Endometrial microvascular endothelial cells (primary cell): ENCODE results near the gene SFMBT2. TPM values are rescaled to one million over a fixed set of nuclear protein-coding genes. Genes with fewer than 3 reads are reported as not detected.
"Not testable (repeated sequence)": the region's sequence is repeated elsewhere in the genome, so short reads cannot be mapped to it uniquely, and the experiment has no call there.

Experiments used
- in situ Hi-C: cut with HindIII; loops from 2 replicates; pipeline ENCODE4 v1.10.0; 2017; ENCODE audit warnings: low sequenced_read_pairs, low pct_unique_long_range_greater_than_20kb; ENCODE audit errors: inconsistent ontology term
- total RNA-seq: library from RNA; depleted of rRNA; stranded (reverse); fragments of >200 nt; gene quantifications from one replicate; pipeline ENCODE4 v1.2.3, GENCODE V29; 2015; ENCODE audit errors: inconsistent ontology term

The SFMBT2 gene
- total RNA-seq, 1 donor from 2014 or later, result 1.2 TPM

DNA sequence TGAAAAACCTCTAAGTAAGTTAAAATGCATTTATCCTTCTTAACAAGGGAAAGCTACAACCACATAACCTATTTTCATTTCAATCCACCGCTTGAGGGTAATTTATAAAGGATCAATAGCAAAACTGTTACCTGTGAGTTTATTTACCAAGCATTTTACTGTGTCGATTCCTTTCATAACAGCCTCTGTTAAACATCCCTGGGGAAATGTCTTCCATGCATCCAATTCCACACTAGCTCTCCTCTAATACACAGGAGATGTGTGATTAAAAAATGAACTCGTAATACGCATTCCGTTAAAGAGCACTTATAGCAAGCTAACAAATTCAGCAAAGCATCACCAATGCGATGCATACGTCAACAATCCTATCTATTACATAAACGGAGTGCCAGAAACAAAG, 185.7 kb downstream of the SFMBT2 start:
- in situ Hi-C loops, result no loop called here

DNA sequence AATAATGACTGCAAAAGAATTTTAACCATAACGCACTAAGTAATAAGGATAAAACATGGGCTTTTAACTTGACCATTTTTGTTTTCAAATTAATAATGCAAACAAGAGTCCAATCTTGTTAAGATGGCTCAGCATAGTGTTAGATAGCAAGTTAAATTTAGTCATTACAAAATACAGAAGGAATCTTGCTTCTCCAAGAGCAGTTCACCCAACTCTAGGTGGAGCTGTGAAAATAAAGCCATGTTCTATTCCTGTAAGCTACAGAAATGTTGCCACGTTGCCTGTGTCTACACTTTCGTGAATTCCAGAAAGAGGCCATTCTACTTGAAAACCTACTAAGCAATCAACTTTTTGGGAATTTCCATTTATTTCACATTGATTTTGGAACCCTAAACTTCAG, 191.9 kb downstream of the SFMBT2 start:
- in situ Hi-C loops, result no loop called here

DNA sequence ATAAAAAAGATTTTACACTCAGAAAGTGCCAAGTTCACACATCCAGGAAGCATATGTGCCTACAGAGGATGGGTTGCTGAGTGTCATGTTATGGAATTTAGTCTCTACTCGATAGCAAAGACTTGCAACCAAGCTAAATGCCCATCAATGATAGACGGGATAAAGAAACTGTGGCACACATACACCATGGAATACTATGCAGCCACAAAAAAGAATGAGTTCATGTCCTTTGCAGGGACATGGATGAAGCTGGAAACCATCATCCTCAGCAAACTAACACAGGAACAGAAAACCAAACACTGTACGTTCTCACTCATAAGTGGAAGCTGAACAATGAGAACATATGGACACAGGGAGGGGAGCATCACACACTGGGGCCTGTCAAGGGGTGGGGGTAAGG, 198.1 kb downstream of the SFMBT2 start:
- in situ Hi-C loops, result not testable (repeated sequence)

DNA sequence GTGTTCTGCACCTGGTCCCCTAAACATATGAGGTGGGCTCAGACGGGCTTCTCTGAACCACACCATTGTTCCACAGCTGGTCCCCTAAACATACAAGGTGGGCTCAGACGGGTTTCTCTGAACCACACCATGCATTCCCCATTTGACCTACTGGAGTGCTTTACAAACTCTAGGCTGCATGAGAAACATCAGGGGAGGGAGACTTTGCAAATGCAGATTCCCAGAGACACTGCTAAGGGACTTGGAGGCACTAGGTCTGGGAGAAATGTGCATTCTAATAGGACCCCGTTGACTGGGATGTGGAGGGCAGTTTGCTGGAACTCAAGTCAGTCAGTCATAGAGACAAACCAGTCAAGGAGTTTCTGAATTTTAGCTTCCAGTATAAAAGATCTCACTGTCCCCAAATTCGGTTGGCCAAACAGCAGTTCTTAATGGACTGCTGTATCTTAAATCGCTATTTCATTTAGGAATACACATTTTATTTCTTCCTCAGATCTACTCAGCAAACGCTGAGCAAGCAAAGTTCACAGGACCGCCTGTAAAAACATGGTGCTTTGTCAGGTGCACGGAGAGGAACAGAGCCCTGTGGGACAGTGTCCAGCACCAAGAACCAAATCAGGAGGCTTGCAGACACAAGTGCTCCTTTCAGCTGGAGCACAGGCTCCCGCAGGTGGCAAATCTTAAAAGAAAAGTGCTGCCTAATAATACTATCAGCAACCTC, 198.8 kb downstream of the SFMBT2 start:
- in situ Hi-C loops, result no loop called here

DNA sequence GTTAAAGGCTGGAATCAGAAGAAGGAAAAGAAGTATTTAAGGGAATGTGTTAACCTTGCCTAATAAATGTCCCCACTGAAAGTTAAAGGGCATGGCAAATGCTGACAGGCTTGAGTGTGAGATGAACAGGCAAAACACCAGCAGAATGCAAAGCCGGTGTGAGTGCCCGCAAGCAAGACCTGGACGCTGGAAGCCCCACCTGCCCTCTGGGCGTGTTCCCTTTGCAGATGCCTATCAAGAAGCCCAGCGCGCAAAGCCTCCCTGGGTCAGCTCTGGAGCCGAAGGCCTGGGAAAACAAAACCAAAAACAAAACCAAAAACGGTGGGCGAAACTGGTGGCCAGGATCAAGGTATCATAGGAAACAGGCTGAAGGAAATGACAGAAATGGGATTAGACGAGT, 200.3 kb downstream of the SFMBT2 start:
- in situ Hi-C loops, result no loop called here

DNA sequence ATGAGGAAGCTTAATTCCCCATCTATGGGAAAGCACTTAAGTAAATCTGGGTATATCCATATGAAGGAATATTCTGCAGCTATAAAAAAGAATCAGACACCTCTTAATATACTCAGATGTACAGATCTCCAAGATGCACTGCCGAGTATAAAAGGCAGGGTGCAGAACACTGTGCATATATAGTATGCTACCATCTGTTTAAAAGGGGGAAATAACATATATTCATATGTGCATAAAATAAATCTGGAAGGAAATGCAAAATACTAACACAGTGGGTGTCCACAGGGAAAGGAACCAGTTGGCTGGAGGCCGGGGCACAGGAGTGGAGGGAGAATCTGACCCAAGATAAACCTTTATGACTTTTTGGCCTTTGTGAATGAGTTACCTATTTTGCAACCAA, 201.4 kb downstream of the SFMBT2 start:
- in situ Hi-C loops, result no loop called here

DNA sequence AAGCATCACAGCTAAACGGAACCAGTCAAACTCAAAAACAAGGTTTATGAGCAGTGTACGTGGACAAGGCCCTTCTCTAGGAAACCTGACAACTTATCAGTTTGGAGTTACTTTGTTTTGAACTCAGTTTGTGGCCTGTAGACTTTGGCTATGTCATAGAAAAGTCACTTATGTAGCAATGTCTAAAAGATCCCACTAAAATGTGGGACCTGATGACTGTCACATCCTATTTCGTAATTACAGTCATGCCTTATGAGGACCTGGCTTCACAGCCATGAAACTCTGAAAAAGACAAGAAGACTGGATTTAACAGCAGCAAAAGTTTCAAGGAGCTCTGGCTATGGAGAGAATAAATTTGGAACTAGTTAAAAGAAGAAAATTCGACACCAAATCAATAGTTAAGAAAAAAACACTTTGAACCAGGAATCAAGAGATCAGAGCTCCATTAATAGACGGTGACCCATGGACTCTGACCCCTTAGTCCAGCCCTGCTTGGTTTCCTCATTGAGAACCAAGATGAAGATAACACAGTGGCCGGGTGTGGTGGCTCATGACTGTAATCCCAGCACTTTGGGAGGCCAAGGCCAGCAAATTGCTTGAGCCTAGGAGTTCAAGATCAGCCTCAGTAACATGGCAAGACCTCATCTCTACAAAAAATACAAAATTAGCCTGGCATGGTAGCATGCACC, 204.3 kb downstream of the SFMBT2 start:
- in situ Hi-C loops, result no loop called here

DNA sequence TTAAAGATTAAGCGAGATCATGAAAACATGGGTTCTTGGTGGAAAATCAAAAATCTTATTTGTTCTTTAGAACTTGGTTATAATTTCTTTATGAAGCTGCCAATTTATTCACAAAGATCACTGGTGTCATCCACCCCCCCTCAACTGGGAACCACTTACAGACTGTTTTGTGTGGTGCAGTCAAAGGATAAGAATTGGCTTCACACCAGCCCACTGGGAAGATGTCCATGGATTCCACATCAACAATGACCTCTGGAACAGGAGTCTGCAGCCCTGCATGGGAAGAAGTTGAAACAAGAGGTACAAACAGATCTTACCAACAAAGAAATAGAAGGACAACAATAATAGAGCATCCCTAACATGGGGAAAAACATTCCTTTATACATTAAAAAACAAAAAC, 205.2 kb downstream of the SFMBT2 start:
- in situ Hi-C loops, result no loop called here

DNA sequence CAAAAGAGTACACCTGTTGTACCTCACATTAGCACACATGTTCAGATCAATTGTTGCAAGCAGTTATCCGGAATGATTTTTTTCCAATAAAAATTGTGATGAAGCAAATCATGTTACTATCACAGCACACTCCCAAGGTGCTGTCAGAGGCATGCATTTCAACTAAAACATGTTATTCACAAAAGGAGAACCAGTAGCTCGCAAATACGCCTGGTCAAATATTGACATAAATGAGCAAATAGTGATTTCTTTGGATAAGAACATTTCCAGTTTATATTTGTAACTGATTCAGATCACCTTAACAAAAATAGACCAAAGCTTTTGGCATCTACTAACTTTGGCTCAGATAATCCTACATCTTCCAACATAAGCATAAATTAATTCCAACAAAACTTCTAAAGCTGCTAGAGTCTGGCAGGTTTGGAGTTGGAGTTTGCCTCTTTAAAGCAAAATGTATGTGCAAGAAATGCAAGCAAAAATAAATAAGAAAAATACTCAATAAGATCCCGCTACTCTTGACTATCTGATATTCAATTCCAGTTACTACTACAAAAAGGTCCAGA, 208.0 kb downstream of the SFMBT2 start:
- in situ Hi-C loops, result no loop called here

DNA sequence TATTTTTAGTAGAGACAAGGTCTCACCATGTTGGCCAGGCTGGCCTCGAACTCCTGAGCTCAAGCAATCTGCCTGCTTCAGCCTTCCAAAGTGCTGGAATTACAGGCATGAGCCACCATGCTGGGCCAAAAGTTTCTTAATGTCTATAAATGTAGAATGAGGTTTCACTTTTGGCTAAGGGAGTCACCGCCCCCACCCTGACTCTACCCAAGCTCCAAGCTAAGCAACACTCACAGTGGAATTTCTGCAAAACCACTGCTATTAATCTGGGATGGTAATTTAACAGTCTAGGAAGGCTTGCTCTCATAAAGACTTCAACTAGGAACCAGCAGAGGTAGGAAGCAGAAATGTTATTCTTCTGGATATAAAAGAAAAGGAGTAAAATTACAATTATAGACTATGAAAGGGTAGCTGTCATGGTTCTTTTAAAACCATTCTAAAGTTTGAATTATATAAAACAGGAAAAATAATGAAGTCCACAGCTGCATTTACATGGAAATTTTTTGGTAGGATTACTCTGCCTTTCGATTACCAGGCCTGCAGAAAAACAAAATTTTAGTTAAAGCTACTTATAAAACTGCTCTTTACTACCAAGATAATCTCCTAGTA, 211.6 kb downstream of the SFMBT2 start:
- in situ Hi-C loops, result no loop called here

DNA sequence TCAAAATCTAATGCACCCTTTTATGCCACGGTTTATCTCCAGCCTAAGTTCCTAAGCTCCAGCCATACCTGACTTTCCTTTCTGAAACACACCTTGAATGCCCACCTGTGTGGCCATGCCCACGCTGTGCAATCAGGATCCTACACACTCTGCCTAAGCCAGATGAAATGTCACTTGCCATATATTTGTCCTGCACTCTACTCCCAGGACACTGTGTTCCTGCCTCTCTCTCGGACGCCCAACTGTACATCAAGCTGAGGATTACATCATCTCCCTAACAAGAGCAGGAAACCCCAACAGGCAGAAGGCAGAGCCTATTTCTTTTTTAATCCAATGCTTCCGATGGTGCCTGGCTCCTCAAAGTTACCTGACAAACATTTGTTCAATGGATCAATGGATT, 214.6 kb downstream of the SFMBT2 start:
- in situ Hi-C loops, result no loop called here

DNA sequence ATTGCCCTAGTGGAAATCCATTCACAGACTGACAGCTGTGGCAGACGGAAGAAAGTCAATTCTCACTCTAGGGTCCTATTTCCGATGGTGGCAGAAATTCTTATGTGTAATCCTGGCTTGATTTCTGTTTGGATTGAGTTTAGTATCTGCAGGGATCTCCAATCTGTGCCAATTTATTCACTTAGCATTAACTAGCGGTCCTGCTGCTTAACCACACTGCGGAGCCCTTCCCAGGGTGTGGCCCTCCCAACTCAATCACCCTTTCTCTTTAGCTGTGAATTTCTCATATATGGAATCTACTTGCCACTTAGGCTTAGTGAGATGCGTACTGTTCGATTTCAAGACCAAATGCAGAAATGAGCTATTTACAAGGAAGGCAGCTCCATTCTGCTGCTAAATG, 215.7 kb downstream of the SFMBT2 start:
- in situ Hi-C loops, result no loop called here

DNA sequence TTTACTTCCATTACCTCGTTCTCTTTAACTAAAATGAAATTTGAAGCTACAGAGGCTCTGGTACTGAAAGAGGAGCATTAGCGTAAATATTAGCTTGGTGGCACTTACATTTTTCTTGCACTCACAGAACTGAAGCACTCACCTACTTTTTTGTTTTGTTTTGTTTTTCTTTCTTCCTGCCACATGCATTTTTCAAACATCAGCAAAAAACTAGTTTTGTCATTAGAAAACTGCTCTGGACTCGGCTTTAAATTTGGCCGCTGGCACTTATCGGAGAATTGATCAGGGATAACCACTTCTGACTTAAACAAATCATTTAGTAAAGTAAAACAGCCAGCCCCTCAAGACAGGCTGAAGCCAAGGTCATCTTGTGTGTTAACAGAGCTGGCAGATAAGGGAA, 216.3 kb downstream of the SFMBT2 start:
- in situ Hi-C loops, result no loop called here

DNA sequence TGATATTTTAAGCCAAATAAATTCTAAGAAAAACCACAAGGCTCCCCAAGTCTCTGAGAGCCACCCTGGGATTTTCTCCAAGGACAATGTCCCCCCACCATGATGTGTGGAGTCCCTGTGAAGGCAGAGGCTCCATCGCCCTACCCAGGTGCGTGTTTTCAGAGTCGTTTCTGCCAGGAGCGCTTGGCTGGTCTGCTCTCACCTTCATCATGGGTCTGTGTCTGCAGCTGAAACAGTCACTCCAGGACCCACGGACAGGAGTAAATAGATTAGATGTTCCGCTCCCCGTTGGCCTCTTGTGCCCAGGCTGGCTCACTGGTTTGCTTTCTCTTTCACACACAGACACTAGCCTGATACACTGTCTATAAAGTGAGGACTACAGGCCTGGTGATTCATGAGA, 217.5 kb downstream of the SFMBT2 start:
- in situ Hi-C loops, result no loop called here

DNA sequence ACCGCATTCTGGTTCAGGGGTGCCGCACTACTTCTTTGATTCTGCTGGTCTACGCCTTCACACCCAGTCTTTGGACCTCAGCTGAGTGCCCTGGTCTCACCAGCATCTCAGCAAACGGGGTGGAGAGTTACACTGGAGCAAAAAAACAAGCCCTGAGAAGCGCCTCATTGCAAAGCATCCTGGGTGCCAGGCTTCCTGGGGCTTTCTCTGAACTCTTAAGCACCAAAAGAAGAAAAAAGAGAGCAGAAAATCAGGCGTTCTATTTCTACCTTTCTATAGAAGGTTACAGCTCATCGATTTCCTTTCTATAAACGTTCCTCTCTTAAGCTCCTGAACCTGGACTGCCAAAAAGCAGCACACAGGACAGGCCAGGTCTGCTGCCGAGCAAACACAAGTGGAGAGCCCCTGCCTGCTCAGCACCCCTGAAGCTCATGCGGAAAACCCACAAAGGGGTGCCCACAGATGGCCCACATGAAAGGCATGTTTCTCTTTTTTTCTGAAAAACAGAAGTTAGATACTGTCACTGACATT, 217.9 kb downstream of the SFMBT2 start:
- in situ Hi-C loops, result no loop called here

DNA sequence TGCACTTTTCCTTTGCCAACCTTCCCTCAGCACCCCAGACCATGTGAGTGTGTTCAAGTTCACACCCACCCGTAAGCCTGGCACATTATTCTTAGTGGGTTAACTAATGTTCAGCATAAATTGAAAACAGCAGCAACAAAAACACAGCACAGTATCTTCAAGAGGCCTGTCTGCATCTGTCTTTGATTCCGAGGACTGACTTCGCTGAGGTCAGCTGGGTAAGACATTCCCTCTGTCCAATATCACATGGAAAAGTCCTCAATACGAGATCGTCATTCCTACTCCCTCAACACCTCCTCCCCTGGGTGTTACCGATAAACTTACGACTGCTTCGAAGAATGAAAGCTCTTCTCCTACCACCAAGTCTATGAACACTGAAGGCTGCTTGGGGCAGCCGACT, 218.8 kb downstream of the SFMBT2 start:
- in situ Hi-C loops, result no loop called here

DNA sequence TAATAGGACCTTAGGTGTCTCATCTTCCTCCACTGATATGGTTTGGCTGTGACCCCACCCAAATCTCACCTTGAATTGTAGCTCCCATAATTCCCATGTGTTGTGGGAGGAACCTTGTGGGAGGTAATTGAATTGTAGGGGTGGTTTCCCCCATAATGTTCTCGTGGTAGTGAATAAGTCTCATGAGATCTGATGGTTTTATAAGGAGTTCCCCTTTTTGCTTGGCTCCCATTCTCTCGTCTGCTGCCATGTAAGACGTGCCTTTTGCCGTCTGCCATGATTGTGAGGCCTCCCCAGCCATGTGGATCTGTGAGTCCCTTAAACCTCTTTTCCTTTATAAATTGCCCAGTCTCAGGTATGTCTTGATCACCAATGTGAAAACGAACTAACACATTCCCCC, 220.1 kb downstream of the SFMBT2 start:
- in situ Hi-C loops, result not testable (repeated sequence)

DNA sequence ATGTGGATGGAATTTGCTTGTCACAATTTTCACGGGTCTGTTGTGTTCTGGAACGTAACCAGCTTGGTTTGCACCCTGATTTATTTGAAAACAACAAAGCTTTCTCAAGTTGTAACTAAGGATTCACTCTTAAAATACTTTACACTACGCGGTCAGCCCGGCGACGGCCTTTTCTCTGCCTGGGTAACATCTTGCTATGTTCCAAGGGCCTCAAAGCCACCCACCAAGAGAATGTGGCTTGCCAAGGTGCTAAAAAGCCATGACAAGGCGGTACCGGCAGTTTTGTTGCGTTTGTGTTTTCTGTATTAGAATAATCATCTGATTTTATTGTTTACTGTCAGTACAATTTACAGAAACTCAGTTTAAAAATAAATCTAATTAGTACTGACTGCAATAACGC, 220.9 kb downstream of the SFMBT2 start:
- in situ Hi-C loops, result no loop called here

DNA sequence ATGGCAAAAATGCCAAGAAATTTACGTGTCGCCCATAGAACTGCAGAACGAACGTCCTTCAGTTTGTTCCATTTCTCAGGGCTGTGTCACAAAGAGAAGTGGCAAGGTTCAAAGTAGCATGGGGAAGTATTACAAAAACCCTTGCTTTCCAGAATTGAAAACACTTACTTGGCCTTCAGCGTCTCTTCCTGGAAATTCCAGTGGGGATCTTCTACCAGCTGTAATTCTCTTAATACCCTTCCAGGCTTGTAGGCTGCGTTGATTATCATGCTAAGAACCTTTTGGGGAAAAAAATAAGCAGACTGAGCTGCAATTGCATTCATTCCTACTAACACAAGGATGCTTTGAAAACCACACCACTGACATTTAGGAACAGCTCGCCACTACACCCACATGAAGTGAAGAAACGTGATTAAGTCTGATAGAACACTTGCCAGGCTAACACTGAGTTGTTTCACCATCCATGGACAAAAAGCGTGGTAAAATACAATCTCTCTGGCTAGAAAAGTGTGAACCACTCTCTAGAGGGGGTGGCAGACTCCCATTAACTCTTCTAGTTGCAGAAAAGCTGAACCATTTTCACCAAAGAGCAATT, 222.3 kb downstream of the SFMBT2 start:
- in situ Hi-C loops, result no loop called here
